Measurements from ENCODE around the gene FSHR. TPM values are rescaled to one million over a fixed set of nuclear protein-coding genes. Genes with fewer than 3 reads are reported as not detected.

Gene FSHR
- total RNA-seq, 1 donor from 2014 or later, result not detected

GRCh38 chr2:48954935-48955334 is 199.4 kb downstream of the FSHR start:
- H3K9me3 Mint-ChIP-seq (ENCODE audit: low read depth), result no peaks in the 10 kb centered on the region
- H3K4me3 Mint-ChIP-seq (ENCODE audit: unreplicated experiment), result no peak overlapping the region
- H3K27ac Mint-ChIP-seq (ENCODE audit: unreplicated experiment), result no peak overlapping the region
- TF ChIP-seq CTCF (IDR thresholded peaks at IDR 0.05), result no peak
- no peaks in the 10 kb centered on the region for H3K4me1 Mint-ChIP-seq (ENCODE audit: low read depth)
- no peak for DNase-seq (ENCODE audit: low spot score)
- no peaks in the 10 kb centered on the region for H3K36me3 Mint-ChIP-seq (ENCODE audit: low read depth)
- H3K27me3 Mint-ChIP-seq (ENCODE audit: low read depth), result peaks cover 16% of the 10 kb centered on the region

GRCh38 chr2:48954311-48954710 is 200.0 kb downstream of the FSHR start:
- no peak for DNase-seq (ENCODE audit: low spot score)
- H3K4me3 Mint-ChIP-seq (ENCODE audit: unreplicated experiment), result no peak overlapping the region
- no peaks in the 10 kb centered on the region for H3K4me1 Mint-ChIP-seq (ENCODE audit: low read depth)
- peaks cover 12% of the 10 kb centered on the region for H3K27me3 Mint-ChIP-seq (ENCODE audit: low read depth)
- H3K27ac Mint-ChIP-seq (ENCODE audit: unreplicated experiment), result no peak overlapping the region
- no peaks in the 10 kb centered on the region for H3K36me3 Mint-ChIP-seq (ENCODE audit: low read depth)
- no peaks in the 10 kb centered on the region for H3K9me3 Mint-ChIP-seq (ENCODE audit: low read depth)
- TF ChIP-seq CTCF (IDR thresholded peaks at IDR 0.05), result no peak

- H3K4me3 Mint-ChIP-seq (ENCODE audit: unreplicated experiment), result no peak overlapping the region
- H3K9me3 Mint-ChIP-seq (ENCODE audit: low read depth), result no peaks in the 10 kb centered on the region
- H3K36me3 Mint-ChIP-seq (ENCODE audit: low read depth), result no peaks in the 10 kb centered on the region
- H3K4me1 Mint-ChIP-seq (ENCODE audit: low read depth), result no peaks in the 10 kb centered on the region
- no peak for TF ChIP-seq CTCF (IDR thresholded peaks at IDR 0.05)
- peaks cover 17% of the 10 kb centered on the region for H3K27me3 Mint-ChIP-seq (ENCODE audit: low read depth)
- no peak for DNase-seq (ENCODE audit: low spot score)
- no peak overlapping the region for H3K27ac Mint-ChIP-seq (ENCODE audit: unreplicated experiment)
Measured at GRCh38 chr2:48952614-48953013, 201.7 kb downstream of the FSHR start.

GRCh38 chr2:48952143-48952542 is 202.2 kb downstream of the FSHR start:
- H3K4me3 Mint-ChIP-seq (ENCODE audit: unreplicated experiment), result no peak overlapping the region
- H3K36me3 Mint-ChIP-seq (ENCODE audit: low read depth), result no peaks in the 10 kb centered on the region
- peaks cover 15% of the 10 kb centered on the region for H3K27me3 Mint-ChIP-seq (ENCODE audit: low read depth)
- TF ChIP-seq CTCF (IDR thresholded peaks at IDR 0.05), result no peak
- H3K9me3 Mint-ChIP-seq (ENCODE audit: low read depth), result no peaks in the 10 kb centered on the region
- DNase-seq (ENCODE audit: low spot score), result no peak
- no peaks in the 10 kb centered on the region for H3K4me1 Mint-ChIP-seq (ENCODE audit: low read depth)
- H3K27ac Mint-ChIP-seq (ENCODE audit: unreplicated experiment), result no peak overlapping the region

GRCh38 chr2:48948400-48949125 is 205.8 kb downstream of the FSHR start:
- H3K27me3 Mint-ChIP-seq (ENCODE audit: low read depth), result peaks cover 17% of the 10 kb centered on the region
- H3K4me3 Mint-ChIP-seq (ENCODE audit: unreplicated experiment), result no peak overlapping the region
- TF ChIP-seq CTCF (IDR thresholded peaks at IDR 0.05), result no peak

More at GRCh38 chr2:48948400-48949125, 205.8 kb downstream of the FSHR start:
- H3K4me1 Mint-ChIP-seq (ENCODE audit: low read depth), result no peaks in the 10 kb centered on the region
- no peak for DNase-seq (ENCODE audit: low spot score)
- no peaks in the 10 kb centered on the region for H3K36me3 Mint-ChIP-seq (ENCODE audit: low read depth)
- H3K9me3 Mint-ChIP-seq (ENCODE audit: low read depth), result no peaks in the 10 kb centered on the region
- no peak overlapping the region for H3K27ac Mint-ChIP-seq (ENCODE audit: unreplicated experiment)

Measured in chondrocyte (in vitro differentiated cells).